GM18505 (cell line): Measurements from ENCODE around the gene RGL3.
"Not testable (repeated sequence)": the region's sequence is repeated elsewhere in the genome, so short reads cannot be mapped to it uniquely, and the experiment has no call there.

Experiments
- ATAC-seq: cut with Tn5 transposase; IDR thresholded peaks from one replicate; pipeline ENCODE4 v1.9.1; 2021; ENCODE audit not compliant: unreplicated experiment
- POLR2A ChIP-seq: IDR thresholded peaks from 4 replicates; pipeline ENCODE4 v1.6.1; 2011; ENCODE audit warnings: borderline replicate concordance; ENCODE audit not compliant: insufficient read depth, insufficient read length; ENCODE audit errors: extremely low read depth

Gene RGL3

DNA sequence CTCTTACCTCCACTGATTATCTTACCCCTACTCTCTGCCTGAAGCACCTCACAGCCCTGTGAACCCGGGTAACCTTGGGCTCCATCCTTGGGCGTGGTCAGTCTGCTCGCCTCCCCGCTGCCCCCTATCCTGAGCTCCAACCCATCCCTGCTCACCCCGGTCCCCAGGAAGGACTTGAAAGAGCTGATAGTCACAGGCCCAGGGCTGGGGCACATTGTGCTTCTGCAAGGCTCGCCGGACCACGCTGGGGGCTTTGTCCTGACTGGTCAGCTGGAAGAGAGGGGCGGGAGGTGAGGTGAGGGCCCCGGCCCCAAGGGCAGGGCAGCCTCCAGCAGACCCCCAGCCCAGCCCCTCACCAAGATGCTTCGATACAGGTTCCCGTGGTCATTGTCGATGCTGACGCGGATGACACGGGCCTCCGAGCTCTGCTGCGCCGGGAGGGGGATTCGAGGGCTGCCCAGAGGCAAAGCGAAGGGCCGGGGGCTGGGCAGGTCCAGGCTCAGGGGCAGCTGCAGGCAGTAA lies 22.0 kb downstream of the RGL3 start:
- no peak for TF ChIP-seq POLR2A
- ATAC-seq: no peak

DNA sequence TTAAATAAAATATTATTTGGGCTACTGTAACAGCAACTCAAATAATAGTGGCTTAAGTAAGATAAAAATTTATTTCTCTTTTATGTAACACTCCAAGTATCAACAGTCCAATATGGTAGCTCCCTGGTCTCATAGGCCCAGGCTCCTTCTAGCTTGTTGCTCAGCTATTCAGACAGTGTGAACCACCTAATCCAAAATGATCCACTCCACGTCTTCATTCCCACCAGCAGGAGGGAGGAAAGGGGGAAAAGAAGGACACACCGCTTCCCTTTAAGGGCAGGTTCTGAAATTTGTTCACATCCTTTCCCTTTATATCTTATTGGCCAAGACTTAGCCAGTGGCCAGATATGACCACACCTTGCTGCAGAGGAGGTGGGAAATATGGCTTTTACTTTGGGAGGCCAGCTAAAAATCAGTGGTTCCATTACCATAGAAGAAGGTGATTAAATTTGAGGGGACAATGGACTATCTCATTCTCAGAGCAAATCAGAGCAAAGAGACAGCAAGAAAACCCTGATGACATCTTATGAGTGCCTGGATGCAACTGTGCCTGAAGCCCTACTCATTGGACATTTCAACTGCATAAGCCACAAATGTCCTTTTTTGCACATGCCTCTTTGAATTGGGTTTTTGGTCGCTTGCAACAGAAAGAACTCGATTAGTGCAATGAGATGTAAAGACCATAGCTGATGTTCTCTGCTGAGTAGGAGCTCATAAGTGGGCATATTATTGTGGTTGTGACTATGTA lies 28.0 kb downstream of the RGL3 start:
- TF ChIP-seq POLR2A: no peak

DNA sequence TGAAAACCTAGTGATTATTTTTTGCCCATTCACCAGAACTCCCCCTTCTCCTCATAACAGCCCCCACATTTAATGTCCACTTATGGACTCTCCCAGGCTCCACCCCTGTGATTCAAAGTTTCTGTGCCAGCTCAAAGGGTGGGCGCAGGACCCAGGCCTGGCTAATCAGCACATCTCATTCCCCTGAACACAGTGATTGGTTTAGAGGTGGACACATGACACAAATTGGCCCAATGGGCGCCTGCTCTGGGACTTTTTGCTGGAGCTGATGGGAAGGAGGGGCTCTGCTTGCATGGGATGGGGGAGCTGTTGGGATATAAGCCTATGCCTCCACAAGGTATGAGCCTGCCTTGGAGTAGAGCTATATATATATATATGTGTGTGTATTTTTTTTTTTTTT lies 28.8 kb downstream of the RGL3 start:
- no peak for ATAC-seq
- no peak for TF ChIP-seq POLR2A

More for the DNA sequence above, 28.0 kb downstream of the RGL3 start:
- no peak for ATAC-seq

DNA sequence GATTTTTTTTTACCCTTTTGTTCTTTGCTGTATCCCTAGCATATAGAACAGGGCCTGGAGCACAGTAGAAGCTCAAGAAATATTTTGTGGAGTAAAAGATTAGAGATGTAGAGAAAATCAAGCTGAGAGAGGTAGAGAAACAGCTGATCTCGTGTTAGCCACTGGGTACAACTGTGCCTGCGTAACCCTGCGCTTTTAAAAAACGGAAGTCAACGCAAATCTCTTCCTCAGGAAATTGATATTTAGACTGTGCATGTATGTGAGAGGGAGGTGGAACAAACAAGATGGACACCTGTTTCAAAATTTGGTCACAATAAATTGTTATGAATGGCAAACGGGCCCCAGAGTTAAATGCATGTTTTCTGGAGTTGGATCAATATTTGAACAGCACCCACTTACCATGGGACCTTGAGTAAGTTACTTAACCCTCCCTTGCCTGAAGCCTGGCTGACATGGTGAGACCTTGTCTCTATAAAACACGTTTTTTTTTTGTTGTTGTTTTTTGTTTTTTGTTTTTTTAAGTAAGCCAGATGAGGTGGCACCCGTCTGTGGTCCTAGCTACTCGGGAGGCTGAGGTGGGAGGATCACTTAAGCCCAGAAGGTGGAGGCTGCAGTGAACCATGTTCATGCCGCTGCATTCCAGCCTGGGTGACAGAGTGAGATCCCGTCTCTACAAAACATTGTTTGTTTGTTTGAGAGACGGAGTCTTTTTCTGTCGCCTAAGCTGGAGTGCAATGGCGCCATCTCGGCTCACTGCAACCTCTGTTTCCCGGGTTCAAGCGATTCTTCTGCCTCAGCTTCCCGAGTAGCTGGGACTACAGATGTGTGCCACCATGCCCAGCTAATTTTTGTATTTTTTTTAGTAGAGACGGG lies 31.7 kb downstream of the RGL3 start:
- ATAC-seq: no peak
- TF ChIP-seq POLR2A: no peak

DNA sequence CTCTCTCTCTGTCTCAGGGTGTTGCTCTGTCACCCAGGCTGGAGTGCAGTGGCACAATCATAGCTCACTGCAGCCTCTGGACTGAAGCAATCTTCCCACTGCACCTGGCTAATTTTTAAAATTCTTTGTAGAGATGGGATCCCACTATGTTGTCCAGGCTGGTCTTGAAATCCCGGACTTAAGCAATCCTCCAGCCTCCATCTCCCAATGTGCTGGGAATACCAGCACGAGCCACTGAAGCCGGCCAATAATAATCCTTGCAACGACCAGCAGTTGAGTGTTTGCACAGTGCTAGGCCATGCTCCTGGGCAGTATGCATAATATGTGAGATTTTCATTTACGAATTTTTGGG lies 34.4 kb downstream of the RGL3 start:
- no peak for TF ChIP-seq POLR2A
- ATAC-seq: no peak

DNA sequence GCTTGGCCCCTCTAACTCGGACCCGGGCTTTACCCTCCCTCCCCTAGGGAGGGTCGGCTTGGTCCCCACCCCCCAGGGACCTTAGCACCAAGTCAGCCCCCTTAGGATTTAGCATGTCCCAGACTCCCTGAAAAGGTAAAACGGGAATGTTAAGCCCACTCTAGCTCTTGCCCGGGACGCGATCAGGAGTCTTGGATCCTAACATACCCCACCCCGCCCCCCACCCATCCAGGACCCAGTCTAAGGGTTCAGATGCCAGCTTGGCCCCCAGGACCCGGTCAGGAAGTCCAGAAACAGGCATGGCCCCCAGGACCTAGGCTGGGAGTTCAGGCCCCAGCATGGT lies 35.4 kb downstream of the RGL3 start:
- no peak for TF ChIP-seq POLR2A
- ATAC-seq: no peak

DNA sequence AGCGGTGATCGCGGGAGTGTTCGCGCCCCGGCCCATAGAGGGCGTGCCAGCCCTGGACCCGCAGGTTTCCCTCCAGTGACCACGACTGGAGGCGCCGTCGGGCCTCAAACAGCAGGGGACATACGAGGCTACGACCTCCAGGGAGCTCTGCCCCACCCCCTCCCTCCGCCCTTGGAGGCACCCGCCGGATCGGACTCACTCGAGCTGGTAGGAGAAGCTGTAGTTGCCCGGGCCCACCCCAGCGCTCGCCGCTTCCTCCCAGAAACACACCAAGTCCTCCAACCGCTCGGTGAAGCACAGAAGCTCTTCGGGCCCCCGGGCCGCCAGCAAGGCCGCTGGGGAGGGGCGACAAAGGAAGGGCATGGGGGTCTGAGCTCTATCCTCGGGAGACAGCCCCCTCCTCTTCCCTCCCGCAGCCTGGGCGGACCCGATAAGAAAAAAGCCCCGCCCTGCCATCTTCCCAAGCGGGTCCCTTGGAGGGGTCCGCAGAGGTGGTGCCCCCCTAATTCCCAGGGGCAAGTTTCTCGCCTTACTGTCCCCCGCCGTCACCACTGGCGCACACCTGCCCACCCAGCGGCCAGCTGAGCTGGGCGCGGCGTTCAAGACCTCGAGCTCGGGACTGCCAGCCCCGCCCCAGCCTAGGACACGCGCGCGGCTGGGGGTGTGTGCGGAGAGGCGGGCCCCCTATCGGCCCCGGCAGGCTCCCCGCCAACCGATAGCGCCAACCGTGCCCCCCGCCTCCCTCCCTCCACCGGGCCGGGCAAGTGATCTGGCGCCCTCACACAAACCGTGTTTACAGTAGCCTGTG lies 36.0 kb downstream of the RGL3 start:
- no peak for ATAC-seq
- no peak for TF ChIP-seq POLR2A

DNA sequence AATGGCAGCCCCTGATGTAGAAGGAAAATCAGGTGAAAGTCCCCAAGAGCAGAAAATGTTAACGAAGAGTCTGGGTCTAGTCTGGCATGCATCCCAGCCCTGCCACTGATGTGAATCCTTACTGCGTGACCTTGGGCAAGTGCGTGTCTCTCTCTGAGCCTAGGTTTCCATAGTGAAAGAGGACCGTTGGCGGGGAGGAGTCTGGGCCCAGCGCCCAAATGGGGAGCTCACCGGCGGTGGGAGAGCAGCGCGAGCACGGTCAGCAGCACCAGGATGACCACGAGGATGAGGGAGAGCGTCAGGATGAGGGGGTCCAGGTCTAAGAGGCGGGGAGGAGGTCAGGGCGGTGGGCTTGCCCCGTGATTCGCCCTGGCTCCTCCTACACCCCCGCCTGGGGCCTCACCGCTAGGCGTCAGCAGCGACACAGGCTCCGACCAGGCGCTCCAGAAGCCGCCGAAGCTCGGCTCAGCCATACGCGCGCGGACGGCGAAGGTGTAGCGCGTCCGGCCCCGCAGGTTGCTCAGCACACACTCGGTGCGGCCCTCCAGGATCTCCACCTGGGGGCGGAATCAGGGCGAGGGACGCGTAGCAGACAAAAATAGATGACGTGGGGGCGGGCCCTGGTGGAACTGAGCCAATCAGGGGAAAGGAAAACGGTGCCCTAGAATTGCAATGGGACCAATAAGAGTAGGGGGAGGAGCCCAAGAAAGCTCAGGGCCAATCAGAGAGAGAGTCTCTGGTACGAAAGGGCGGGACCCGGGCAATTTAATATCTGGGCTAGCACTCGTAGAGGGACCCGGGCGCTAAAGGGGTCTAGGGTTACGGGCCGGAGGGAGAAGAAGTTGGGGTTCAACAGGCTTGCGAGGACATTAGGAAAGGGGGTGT lies 38.2 kb downstream of the RGL3 start:
- peak; percentile 88 for TF ChIP-seq POLR2A
- peak; percentile 76 for ATAC-seq

DNA sequence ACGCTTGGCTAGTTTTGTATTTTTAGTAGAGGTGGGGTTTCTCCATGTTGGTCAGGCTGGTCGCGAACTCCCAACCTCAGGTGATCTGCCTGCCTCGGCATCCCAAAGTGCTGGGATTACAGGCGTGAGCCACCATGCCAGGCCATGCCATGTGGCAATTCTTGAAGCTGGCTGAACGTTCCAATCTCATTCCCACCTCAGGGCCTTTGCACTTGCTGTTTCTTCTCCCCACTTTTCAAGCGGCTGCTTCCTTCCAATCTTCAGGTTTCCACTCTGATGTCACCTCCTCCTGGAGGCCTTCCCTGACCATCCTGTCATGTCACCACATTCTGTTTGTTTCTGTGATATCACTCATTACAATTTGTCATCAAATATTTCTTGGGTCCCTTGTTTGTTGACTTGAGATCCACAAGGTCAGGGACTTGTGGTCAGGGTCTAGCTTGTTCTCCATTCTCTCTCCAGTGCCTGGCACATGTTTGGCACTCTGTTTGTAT lies 39.2 kb downstream of the RGL3 start:
- no peak for ATAC-seq
- TF ChIP-seq POLR2A: no peak

DNA sequence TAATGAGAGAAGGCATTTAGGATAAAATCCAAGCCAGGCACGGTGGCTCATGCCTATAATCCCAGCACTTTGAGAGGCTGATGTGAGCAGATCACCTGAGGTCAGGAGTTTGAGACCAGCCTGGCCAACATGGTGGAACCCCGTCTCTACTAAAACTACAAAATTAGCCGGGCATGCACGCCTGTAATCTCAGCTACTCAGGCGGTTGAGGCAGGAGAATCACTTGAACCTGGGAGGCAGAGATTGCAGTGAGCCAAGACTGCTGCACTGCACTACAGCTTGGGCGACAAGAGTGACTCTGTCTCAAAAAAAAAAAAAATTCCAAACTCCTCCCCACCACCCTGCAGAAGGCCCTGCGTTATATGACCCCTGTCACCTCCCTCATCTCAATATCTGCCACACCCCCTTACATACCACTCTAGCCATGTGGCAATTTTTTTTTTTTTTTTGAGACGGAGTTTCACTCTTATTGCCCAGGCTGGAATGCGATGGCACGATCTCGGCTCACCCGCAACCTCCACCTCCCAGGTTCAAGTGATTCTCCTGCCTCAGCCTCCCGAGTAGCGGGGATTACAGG lies 39.8 kb downstream of the RGL3 start:
- ATAC-seq: not testable (repeated sequence)

DNA sequence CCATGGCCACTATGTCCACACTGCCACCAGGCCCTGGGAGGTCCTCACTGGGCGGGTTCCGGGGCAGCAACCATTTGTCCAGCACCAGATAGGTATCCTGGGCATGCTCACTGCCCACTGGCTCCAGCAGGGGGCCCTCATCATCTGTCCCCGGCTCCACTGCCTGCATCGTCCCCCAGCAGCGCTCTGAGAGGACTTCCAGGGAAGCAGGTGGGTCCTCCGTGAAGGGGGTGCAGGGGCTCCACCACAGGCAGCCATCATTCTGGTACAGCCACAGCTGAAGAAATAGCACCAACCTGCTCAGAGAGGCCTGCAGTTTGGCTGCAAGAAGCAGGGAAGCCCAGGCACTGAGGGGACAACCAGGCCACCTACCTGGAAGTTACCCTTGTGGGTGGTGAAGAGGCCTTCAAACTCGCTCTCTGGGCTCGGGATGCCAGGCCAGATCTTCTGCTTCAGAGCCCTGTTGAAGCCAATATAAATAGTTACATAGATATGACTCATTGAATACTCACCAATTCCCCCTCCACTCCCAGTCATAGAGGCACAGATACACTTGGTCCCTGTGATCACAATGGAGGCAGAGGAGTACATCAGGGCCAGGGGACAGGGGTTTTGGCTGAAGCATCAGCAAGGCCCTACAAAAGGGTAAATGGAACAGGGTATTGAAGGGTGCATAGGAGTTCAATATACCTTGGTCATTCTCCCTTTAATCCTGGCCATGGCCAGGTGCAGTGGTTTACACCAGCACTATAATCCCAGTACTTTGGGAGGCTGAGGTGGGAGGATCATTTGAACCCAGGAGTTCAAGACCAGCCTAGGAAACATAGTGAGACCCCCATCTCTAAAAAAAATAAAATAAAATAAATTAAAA lies 40.6 kb downstream of the RGL3 start:
- no peak for TF ChIP-seq POLR2A
- no peak for ATAC-seq
